OCI-LY1 (cell line): ENCODE results near the gene CDH13.

Experiments used
- H2AFZ ChIP-seq: fragments of 200-600 bp; sonication (generic), shearing (Covaris generic); 2 replicates; pipeline ENCODE4 v1.6.0; 2014; ENCODE audit warnings: antibody characterized with exemption, mild to moderate bottlenecking, low read length
- H3F3A ChIP-seq: fragments of 200-600 bp; sonication (generic), shearing (Covaris generic); 2 replicates; pipeline ENCODE4 v1.6.0; 2014; ENCODE audit warnings: mild to moderate bottlenecking, antibody characterized with exemption, low read length, moderate library complexity; ENCODE audit not compliant: insufficient read depth
- H3K27ac ChIP-seq: fragments of 200-600 bp; sonication (generic); 2 replicates; pipeline ENCODE4 v1.5.1; 2014; ENCODE audit warnings: low read length, mixed run types, mild to moderate bottlenecking, low read depth; ENCODE audit not compliant: poor library complexity, severe bottlenecking
- H3K27me3 ChIP-seq: fragments of 200-600 bp; sonication (generic); 2 replicates; pipeline ENCODE4 v1.6.0; 2014; ENCODE audit warnings: antibody characterized with exemption, mild to moderate bottlenecking, low read length, moderate library complexity; ENCODE audit not compliant: insufficient read depth
- H3K36me3 ChIP-seq: fragments of 200-600 bp; sonication (generic); 2 replicates; pipeline ENCODE4 v1.6.1; 2014; ENCODE audit warnings: mild to moderate bottlenecking, antibody characterized with exemption, low read length, moderate library complexity, mixed read lengths; ENCODE audit not compliant: insufficient read depth
- H3K4me1 ChIP-seq: fragments of 200-600 bp; sonication (generic); 2 replicates; pipeline ENCODE4 v1.5.1; 2014; ENCODE audit warnings: mild to moderate bottlenecking, low read length, moderate library complexity; ENCODE audit not compliant: insufficient read depth, severe bottlenecking
- H3K4me2 ChIP-seq: fragments of 200-600 bp; sonication (generic), shearing (Covaris generic); 2 replicates; pipeline ENCODE4 v1.6.1; 2014; ENCODE audit warnings: low read length
- H3K4me3 ChIP-seq: fragments of 200-600 bp; sonication (generic); 2 replicates; pipeline ENCODE4 v1.5.1; 2014; ENCODE audit warnings: low read length, low read depth, mild to moderate bottlenecking, mixed read lengths; ENCODE audit not compliant: poor library complexity, severe bottlenecking
- H3K79me2 ChIP-seq: fragments of 200-600 bp; shearing (Covaris generic); 2 replicates; pipeline ENCODE4 v1.6.1; 2016; ENCODE audit warnings: mixed run types, low read length, mixed read lengths; ENCODE audit not compliant: insufficient read depth
- H3K9ac ChIP-seq: fragments of 200-600 bp; sonication (generic), shearing (Covaris generic); 2 replicates; pipeline ENCODE4 v1.6.1; 2014; ENCODE audit warnings: mild to moderate bottlenecking, low read length, mixed read lengths
- H3K9me2 ChIP-seq: fragments of 200-600 bp; sonication (generic), shearing (Covaris generic); 2 replicates; pipeline ENCODE4 v1.6.1; 2014; ENCODE audit warnings: low read depth, mild to moderate bottlenecking, low read length, mixed read lengths
- H3K9me3 ChIP-seq: fragments of 200-600 bp; shearing (Covaris generic); 2 replicates; pipeline ENCODE4 v1.6.1; 2014; ENCODE audit warnings: low read length, mixed read lengths
- H4K20me1 ChIP-seq: fragments of 200-600 bp; sonication (generic), shearing (Covaris generic); 2 replicates; pipeline ENCODE4 v1.6.0; 2016; ENCODE audit warnings: mild to moderate bottlenecking, low read length; ENCODE audit not compliant: insufficient read depth
- CTCF ChIP-seq: fragments of 200-600 bp; sonication (generic), shearing (Covaris generic); IDR thresholded peaks from 2 replicates; pipeline ENCODE4 v1.5.1; 2017; ENCODE audit warnings: mild to moderate bottlenecking, antibody characterized with exemption, low read length, moderate library complexity, mixed read lengths
- EZH2 ChIP-seq: fragments of 200-600 bp; sonication (generic), shearing (Covaris generic); IDR thresholded peaks from 2 replicates; pipeline ENCODE4 v1.8.0; 2017; ENCODE audit warnings: borderline replicate concordance, mixed run types, mild to moderate bottlenecking, antibody characterized with exemption, low read length, moderate library complexity, mixed read lengths

The CDH13 gene

GRCh38 chr16:82792693-82793092 is 165.9 kb downstream of the CDH13 start:
- no peaks in the 10 kb centered on the region for H3K27me3 ChIP-seq
- H3K4me2 ChIP-seq, result no peak overlapping the region
- no peaks in the 10 kb centered on the region for H3K36me3 ChIP-seq
- no peak overlapping the region for H3K4me3 ChIP-seq
- no peaks in the 10 kb centered on the region for H3K9me3 ChIP-seq
- H2AFZ ChIP-seq, result no peak overlapping the region
- H3K79me2 ChIP-seq, result no peaks in the 10 kb centered on the region
- no peak overlapping the region for H3K9ac ChIP-seq
- no peaks in the 10 kb centered on the region for H3K9me2 ChIP-seq
- no peak overlapping the region for H3K27ac ChIP-seq
- no peaks in the 10 kb centered on the region for H3K4me1 ChIP-seq
- no peaks in the 10 kb centered on the region for H4K20me1 ChIP-seq
- H3F3A ChIP-seq, result no peaks in the 10 kb centered on the region
- TF ChIP-seq CTCF (no peak), EZH2 (no peak)

- Histone ChIP-seq H3K9me3 (no peaks in the 10 kb centered on the region), H3F3A (no peaks in the 10 kb centered on the region), H3K27ac (no peak overlapping the region), H3K36me3 (no peaks in the 10 kb centered on the region), H3K4me1 (no peaks in the 10 kb centered on the region), H4K20me1 (no peaks in the 10 kb centered on the region), H2AFZ (no peak overlapping the region), H3K4me2 (no peak overlapping the region), H3K79me2 (no peaks in the 10 kb centered on the region), H3K27me3 (no peaks in the 10 kb centered on the region), H3K4me3 (no peak overlapping the region), H3K9me2 (no peaks in the 10 kb centered on the region), H3K9ac (no peak overlapping the region)
- TF ChIP-seq EZH2 (no peak), CTCF (no peak)
Observed at GRCh38 chr16:82793528-82794245, 166.9 kb downstream of the CDH13 start.

GRCh38 chr16:82796047-82796446 is 169.3 kb downstream of the CDH13 start:
- no peaks in the 10 kb centered on the region for H3K9me3 ChIP-seq
- no peak for TF ChIP-seq CTCF
- TF ChIP-seq EZH2, result no peak

More at GRCh38 chr16:82796047-82796446, 169.3 kb downstream of the CDH13 start:
- Histone ChIP-seq H3F3A (no peaks in the 10 kb centered on the region), H4K20me1 (no peaks in the 10 kb centered on the region), H3K27ac (no peak overlapping the region), H2AFZ (no peak overlapping the region), H3K9ac (no peak overlapping the region), H3K9me2 (no peaks in the 10 kb centered on the region), H3K4me1 (no peaks in the 10 kb centered on the region), H3K27me3 (no peaks in the 10 kb centered on the region), H3K4me2 (no peak overlapping the region), H3K36me3 (no peaks in the 10 kb centered on the region), H3K79me2 (no peaks in the 10 kb centered on the region), H3K4me3 (no peak overlapping the region)
